B cell (primary cell): ENCODE data around the gene HPCA.

Experiments
- CTCF ChIP-seq: fragments of 200-600 bp; IDR thresholded peaks from one replicate; pipeline ENCODE4 v1.8.0; 2022; ENCODE audit warnings: antibody characterized with exemption, mild to moderate bottlenecking
- EZH2 ChIP-seq: IDR thresholded peaks from 2 replicates; pipeline ENCODE4 v1.6.1; 2012; ENCODE audit warnings: borderline replicate concordance, low read depth, mild to moderate bottlenecking, moderate library complexity, low read length; ENCODE audit not compliant: insufficient read depth, poor library complexity, severe bottlenecking

GRCh38 chr1:32863218-32863880, 22.9 kb upstream of the HPCA start:
- no peak for TF ChIP-seq EZH2
- no peak for TF ChIP-seq CTCF
